H1 (cell line): Measurements from ENCODE around the gene DPM2. TPM values are rescaled to one million over a fixed set of nuclear protein-coding genes. Genes with fewer than 3 reads are reported as not detected.

Experiments used
- CTCF ChIA-PET: fragments of 300-600 bp; sonication (Branson Sonifier 250); formaldehyde crosslinking; loops from one replicate; lab custom pipeline; 2021; ENCODE audit not compliant: partially characterized antibody; lab: Charles Lee
- POLR2A ChIA-PET: fragments of 300-600 bp; sonication (Branson Sonifier 250); formaldehyde crosslinking; loops from one replicate; lab custom pipeline; 2021; ENCODE audit warnings: inconsistent platforms; ENCODE audit not compliant: partially characterized antibody; lab: Charles Lee
- DNase-seq, 2 experiments: peaks; one replicate each; pipeline versions ENCODE4 v3.0.0 to v3.0.0-alpha.2; 2010 to 2022; ENCODE audit warnings: low spot score in 2 of 2, low read depth in 1 of 2, mixed read lengths in 1 of 2
- FAIRE-seq: peaks from 2 replicates; lab custom pipeline; 2011; peaks lifted over from hg19 to GRCh38; lab: Jason Lieb, UNC
- H2AFZ ChIP-seq: 2 replicates; pipeline ENCODE4 v1.8.1; 2012; ENCODE audit warnings: low read length, inconsistent platforms
- H2AK5ac ChIP-seq: 2 replicates; pipeline ENCODE4 v1.6.1; 2013; ENCODE audit warnings: low read depth, low read length
- H2BK120ac ChIP-seq: replicated peaks from 2 replicates; pipeline ENCODE3; 2013; ENCODE audit warnings: low read depth, low read length, inconsistent platforms
- H2BK12ac ChIP-seq: 2 replicates; pipeline ENCODE4 v1.6.1; 2013; ENCODE audit warnings: low read depth, low read length
- H2BK15ac ChIP-seq: 2 replicates; pipeline ENCODE4 v1.6.1; 2013; ENCODE audit warnings: low read length
- H2BK20ac ChIP-seq: 2 replicates; pipeline ENCODE4 v1.6.1; 2013; ENCODE audit warnings: low read length
- H2BK5ac ChIP-seq: 2 replicates; pipeline ENCODE4 v1.6.1; 2013; ENCODE audit warnings: low read depth, low read length
- H3K14ac ChIP-seq: 2 replicates; pipeline ENCODE4 v1.6.1; 2013; ENCODE audit warnings: inconsistent platforms; ENCODE audit not compliant: insufficient read length
- H3K18ac ChIP-seq: 2 replicates; pipeline ENCODE4 v1.6.1; 2013; ENCODE audit warnings: low read length; ENCODE audit errors: extremely low read depth
- H3K23ac ChIP-seq: 2 replicates; pipeline ENCODE4 v1.6.1; 2013; ENCODE audit warnings: inconsistent platforms; ENCODE audit not compliant: insufficient read length
- H3K23me2 ChIP-seq: 2 replicates; pipeline ENCODE4 v1.6.1; 2013; ENCODE audit warnings: low read depth, low read length
- H3K27ac ChIP-seq: 2 replicates; pipeline ENCODE4 v1.6.1; 2011; ENCODE audit warnings: low read depth, low read length, inconsistent platforms
- H3K27me3 ChIP-seq, 4 experiments: replicated peaks in 1 of 4; 1 replicate in 1 of 4; 2 replicates in 3 of 4; pipeline versions ENCODE4 v1.6.1 to v1.8.1; 2011 to 2013; ENCODE audit warnings: low read length in 3 of 4, mild to moderate bottlenecking in 3 of 4, inconsistent platforms in 2 of 4, mixed read lengths in 2 of 4, moderate library complexity in 1 of 4; ENCODE audit not compliant: control insufficient read depth in 3 of 4, insufficient read depth in 3 of 4; ENCODE audit errors: extremely low read depth in 1 of 4
- H3K36me3 ChIP-seq, 4 experiments: 2 replicates each; pipeline versions ENCODE4 v1.6.1 to v1.8.1; 2011 to 2013; ENCODE audit warnings: mild to moderate bottlenecking in 4 of 4, low read length in 3 of 4, moderate library complexity in 2 of 4, control low read depth in 1 of 4, inconsistent platforms in 1 of 4; ENCODE audit not compliant: insufficient read depth in 4 of 4, control insufficient read depth in 2 of 4
- H3K4ac ChIP-seq: replicated peaks from 2 replicates; pipeline ENCODE3; 2013; ENCODE audit warnings: low read length, low read depth, mixed read lengths, inconsistent platforms; ENCODE audit not compliant: insufficient read length
- H3K4me1 ChIP-seq, 4 experiments: replicated peaks in 1 of 4; 1 replicate in 1 of 4; 2 replicates in 3 of 4; pipeline versions ENCODE4 v1.6.1 to v1.8.1; 2011 to 2013; ENCODE audit warnings: low read length in 3 of 4, inconsistent platforms in 2 of 4, mixed read lengths in 1 of 4; ENCODE audit not compliant: insufficient read depth in 4 of 4, control insufficient read depth in 3 of 4
- H3K4me2 ChIP-seq, 2 experiments: 2 replicates each; pipeline versions ENCODE4 v1.6.1 to v1.8.1; 2011 to 2013; ENCODE audit warnings: low read depth in 2 of 2, low read length in 2 of 2, control low read depth in 1 of 2, inconsistent platforms in 1 of 2, mild to moderate bottlenecking in 1 of 2; ENCODE audit not compliant: insufficient read depth in 1 of 2
- H3K4me3 ChIP-seq, 4 experiments: fragments of 200-600, 300-600 bp in 1 of 4; sonication (generic), shearing (Covaris generic), sonication (Bioruptor Twin) in 1 of 4; 2 replicates each; pipeline versions ENCODE4 v1.5.1 to v1.8.1; 2011 to 2016; ENCODE audit warnings: low read length in 4 of 4, low read depth in 3 of 4, control low read depth in 2 of 4, inconsistent platforms in 2 of 4, mild to moderate bottlenecking in 2 of 4, mixed read lengths in 1 of 4, moderate library complexity in 1 of 4; ENCODE audit not compliant: insufficient read depth in 2 of 4; ENCODE audit errors: extremely low read depth in 1 of 4
- H3K56ac ChIP-seq: replicated peaks from 2 replicates; pipeline ENCODE3; 2013; ENCODE audit warnings: low read depth, mild to moderate bottlenecking, mixed read lengths, low read length, inconsistent platforms; ENCODE audit not compliant: insufficient read length
- H3K79me1 ChIP-seq: 2 replicates; pipeline ENCODE4 v1.6.1; 2013; ENCODE audit warnings: low read depth, low read length, control low read depth
- H3K79me2 ChIP-seq, 2 experiments: 2 replicates each; pipeline versions ENCODE4 v1.6.1 to v1.8.1; 2012 to 2013; ENCODE audit warnings: low read length in 2 of 2, mild to moderate bottlenecking in 2 of 2, inconsistent platforms in 1 of 2; ENCODE audit not compliant: insufficient read depth in 2 of 2, control insufficient read depth in 1 of 2
- H3K9ac ChIP-seq, 4 experiments: replicated peaks in 1 of 4; 1 replicate in 1 of 4; 2 replicates in 3 of 4; pipeline versions ENCODE4 v1.6.1 to v1.8.1; 2011 to 2013; ENCODE audit warnings: low read depth in 3 of 4, low read length in 3 of 4, control low read depth in 2 of 4, mild to moderate bottlenecking in 2 of 4, moderate library complexity in 2 of 4, inconsistent platforms in 1 of 4; ENCODE audit errors: extremely low read depth in 1 of 4
- H3K9me3 ChIP-seq, 2 experiments: 2 replicates each; pipeline versions ENCODE4 v1.6.1 to v1.8.1; 2012 to 2013; ENCODE audit warnings: mild to moderate bottlenecking in 2 of 2, moderate library complexity in 2 of 2, control low read depth in 1 of 2, inconsistent platforms in 1 of 2, low read depth in 1 of 2, low read length in 1 of 2, mixed read lengths in 1 of 2; ENCODE audit not compliant: insufficient read depth in 2 of 2
- H4K20me1 ChIP-seq, 2 experiments: replicated peaks in 1 of 2; 2 replicates each; pipeline versions ENCODE3 to v1.8.1; 2011 to 2013; ENCODE audit warnings: inconsistent platforms in 2 of 2, low read length in 2 of 2, mild to moderate bottlenecking in 1 of 2; ENCODE audit not compliant: insufficient read depth in 2 of 2, control insufficient read depth in 1 of 2
- H4K5ac ChIP-seq: 2 replicates; pipeline ENCODE4 v1.6.1; 2013; ENCODE audit warnings: low read length, low read depth, mixed read lengths, inconsistent platforms; ENCODE audit not compliant: insufficient read length
- H4K8ac ChIP-seq: 2 replicates; pipeline ENCODE4 v1.8.0; 2013; ENCODE audit warnings: mild to moderate bottlenecking, moderate library complexity, low read length, inconsistent platforms; ENCODE audit not compliant: insufficient read depth; ENCODE audit errors: extremely low read depth
- H4K91ac ChIP-seq: replicated peaks from 2 replicates; pipeline ENCODE3; 2013; ENCODE audit warnings: low read length, mixed read lengths, inconsistent platforms; ENCODE audit not compliant: insufficient read length
- HDAC2 ChIP-seq, 2 experiments: fragments of 300-600 bp in 1 of 2; sonication (generic) in 1 of 2; IDR thresholded peaks; 2 replicates each; pipeline ENCODE4 v1.6.1; 2011 to 2012; ENCODE audit warnings: low read depth in 2 of 2, low read length in 2 of 2, mild to moderate bottlenecking in 2 of 2, moderate library complexity in 2 of 2, borderline replicate concordance in 1 of 2, inconsistent platforms in 1 of 2
- WGBS, 2 experiments: shearing (Covaris generic) in 1 of 2; methylation state at CpG; one replicate each; pipeline versions ENCODE4 v1.1.6 to v1.1.7; 2013 to 2015; ENCODE audit warnings: low lambda C conversion rate in 2 of 2, mixed read lengths in 2 of 2, inconsistent platforms in 1 of 2, low coverage in 1 of 2, missing lambda C conversion rate in 1 of 2; ENCODE audit not compliant: insufficient replicate concordance in 2 of 2, insufficient coverage in 1 of 2, insufficient read length in 1 of 2; ENCODE audit errors: extremely low coverage in 1 of 2, missing lambda C conversion rate in 1 of 2; 5-methylcytosine and 5-hydroxymethylcytosine counted together
- polyA plus RNA-seq, 7 experiments: library from polyadenylated mRNA; depleted of rRNA in 3 of 7; stranded (reverse) in 5 of 7; unstranded in 2 of 7; fragments of >200 nt in 5 of 7; fragments of 200-250 nt in 2 of 7; gene quantifications; 1 replicate in 5 of 7; 2 replicates in 1 of 7; 4 replicates in 1 of 7; pipeline versions ENCODE4 v1.2.1 to v1.2.3, GENCODE V29; 2011 to 2013; ENCODE audit warnings: missing spikeins in 2 of 7, mixed read lengths in 2 of 7
- total RNA-seq: library from RNA; stranded (reverse); fragmentation: NEBNext Ultra II Directional; extraction: Animal tissue kit (Norgen Biotek cat#: 25700); gene quantifications from 2 replicates; pipeline ENCODE4 v1.2.1, GENCODE V29; 2021

The DPM2 gene
- total and polyA plus RNA-seq, 2 of the 8 experiments (the other 6 are each of a cell fraction or from before 2014, with no cell fraction given): 45.4 to 95.4 TPM

DNA sequence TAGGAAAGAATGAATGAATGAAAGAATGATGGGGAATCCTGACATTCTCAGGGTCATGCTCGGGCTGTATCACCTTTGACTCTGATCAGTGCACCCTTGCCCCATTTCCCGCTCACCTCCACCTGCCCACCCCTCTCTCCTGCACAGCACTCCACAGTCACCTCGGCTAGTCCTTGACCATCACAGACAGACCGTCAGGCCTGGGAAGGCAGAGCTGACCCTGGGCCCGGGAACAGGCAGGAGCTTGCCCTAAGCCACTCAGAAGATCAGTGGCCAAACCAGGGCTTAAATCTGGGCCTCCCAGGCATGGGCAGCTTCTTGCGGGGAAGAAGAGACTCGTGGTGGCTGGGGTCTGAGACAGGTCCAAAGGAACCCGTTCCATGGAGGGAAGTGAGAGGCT, 41.8 kb downstream of the DPM2 start:
- CTCF ChIA-PET: interaction anchor here (1.1 to 2.1 kb wide), 4 partner anchors 10 to 177 kb away, joined by 3 to 8 read pairs (median 4); no protein-coding TSS in a partner anchor
- no peak overlapping the region for H4K91ac ChIP-seq
- TF ChIP-seq HDAC2 (IDR thresholded peaks at IDR 0.05; ENCODE audit: borderline replicate concordance in 1 of 2, low read depth in 2 of 2, low read length in 2 of 2): no peak

More for the DNA sequence above, 41.8 kb downstream of the DPM2 start:
- POLR2A ChIA-PET: interaction anchor here (1.0 to 10.1 kb wide), 3 partner anchors 13 to 103 kb away, joined by 3 to 91 read pairs (median 3); no protein-coding TSS in a partner anchor
- H4K8ac ChIP-seq: no peak overlapping the region; the same call in 1 of the 2 replicates
- H3K27me3 ChIP-seq: no peaks in the 10 kb centered on the region
- H3K36me3 ChIP-seq: peaks cover 23 to 41% (median 32%) of the 10 kb centered on the region in 4 experiments
- DNase-seq (no peak), FAIRE-seq (no peak)
- H2BK120ac ChIP-seq: no peak overlapping the region
- H3K14ac ChIP-seq: no peak overlapping the region
- H3K4me3 ChIP-seq: no peak overlapping the region
- H2BK12ac ChIP-seq: no peak overlapping the region
- no peak overlapping the region for H2AK5ac ChIP-seq
- no peak overlapping the region for H3K27ac ChIP-seq
- peaks cover 0 to 28% (median 16%) of the 10 kb centered on the region in 4 experiments; a peak in 6 of 7 replicates for H3K4me1 ChIP-seq
- H3K23ac ChIP-seq: no peak overlapping the region
- H2BK15ac ChIP-seq: no peak overlapping the region
- peaks cover 5 to 13% of the 10 kb centered on the region in 2 experiments for H4K20me1 ChIP-seq
- H3K79me1 ChIP-seq: peaks cover 12% of the 10 kb centered on the region
- H3K56ac ChIP-seq: no peak overlapping the region
- 85% methylated on average over 8 of the region's 8 CpGs; no CpG with 5 or more reads in 1 of the 2 experiments for WGBS, 2 experiments
- no peak overlapping the region for H4K5ac ChIP-seq
- no peak overlapping the region for H2BK20ac ChIP-seq
- H2BK5ac ChIP-seq: no peak overlapping the region
- H3K79me2 ChIP-seq: peaks cover 0 to 4% of the 10 kb centered on the region in 2 experiments; a peak in 1 of 4 replicates
- H3K9me3 ChIP-seq: no peaks in the 10 kb centered on the region
- no peak overlapping the region for H2AFZ ChIP-seq
- H3K23me2 ChIP-seq: peaks cover 5% of the 10 kb centered on the region; the same call in 1 of the 2 replicates
- no peak overlapping the region for H3K4ac ChIP-seq
- H3K4me2 ChIP-seq: no peak overlapping the region
- no peak overlapping the region for H3K18ac ChIP-seq
- no peak overlapping the region for H3K9ac ChIP-seq
